Measurements from ENCODE around the gene DHRSX. TPM values are rescaled to one million over a fixed set of nuclear protein-coding genes. Genes with fewer than 3 reads are reported as not detected.

Gene DHRSX
- total and polyA plus RNA-seq, 9 of the 15 experiments (the other 6 are each of a cell fraction or from before 2014, with no cell fraction given) = 0.59 to 11.0 (median 6.2) TPM

- TF ChIP-seq ZSCAN29 (IDR thresholded peaks at IDR 0.05) = no peak
- no peak for TF ChIP-seq ZNF324 (CRISPR knock-in tag; IDR thresholded peaks at IDR 0.05)
- TF ChIP-seq NFYB (IDR thresholded peaks at IDR 0.05; ENCODE audit: extremely low read depth, insufficient read length) = no peak
- 0 out of 2 replicates have a peak, but pooled peaks have one; percentile 40 for TF ChIP-seq ADNP (tag; IDR thresholded peaks at IDR 0.05)
- no peak for TF ChIP-seq PBX2 (CRISPR knock-in tag; IDR thresholded peaks at IDR 0.05; ENCODE audit: low read depth)
- peak; percentile 87 for TF ChIP-seq PBX2 (tag; conservative IDR thresholded peaks at IDR 0.05; ENCODE audit: low read depth)
- peak in 1 of 2 experiments; percentile 19; a peak in 1 of 4 replicates for TF ChIP-seq TRIM24 (IDR thresholded peaks at IDR 0.05)
- TF ChIP-seq KLF16 (IDR thresholded peaks at IDR 0.05) = 0 out of 2 replicates have a peak, but pooled peaks have one; percentile 29
- TF ChIP-seq ZNF766 (CRISPR knock-in tag; conservative IDR thresholded peaks at IDR 0.05) = 0 out of 2 replicates have a peak, but pooled peaks have one; percentile 4
- peak; percentile 43 to 50; a peak in 2 of 4 replicates for TF ChIP-seq KDM1A (IDR thresholded peaks at IDR 0.05)
- TF ChIP-seq, protein P1, sequence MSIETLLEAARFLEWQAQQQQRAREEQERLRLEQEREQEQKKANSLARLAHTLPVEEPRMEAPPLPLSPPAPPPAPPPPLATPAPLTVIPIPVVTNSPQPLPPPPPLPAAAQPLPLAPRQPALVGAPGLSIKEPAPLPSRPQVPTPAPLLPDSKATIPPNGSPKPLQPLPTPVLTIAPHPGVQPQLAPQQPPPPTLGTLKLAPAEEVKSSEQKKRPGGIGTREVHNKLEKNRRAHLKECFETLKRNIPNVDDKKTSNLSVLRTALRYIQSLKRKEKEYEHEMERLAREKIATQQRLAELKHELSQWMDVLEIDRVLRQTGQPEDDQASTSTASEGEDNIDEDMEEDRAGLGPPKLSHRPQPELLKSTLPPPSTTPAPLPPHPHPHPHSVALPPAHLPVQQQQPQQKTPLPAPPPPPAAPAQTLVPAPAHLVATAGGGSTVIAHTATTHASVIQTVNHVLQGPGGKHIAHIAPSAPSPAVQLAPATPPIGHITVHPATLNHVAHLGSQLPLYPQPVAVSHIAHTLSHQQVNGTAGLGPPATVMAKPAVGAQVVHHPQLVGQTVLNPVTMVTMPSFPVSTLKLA (conservative IDR thresholded peaks at IDR 0.05) = peak in 1 of 2 experiments; percentile 30; a peak in 1 of 4 replicates
- peak; percentile 34; the same call in 1 of the 2 replicates for TF ChIP-seq POLR2AphosphoS5 (IDR thresholded peaks at IDR 0.05; ENCODE audit: control insufficient read depth, insufficient read depth, low read depth, low read length)
- TF ChIP-seq RCOR1 (IDR thresholded peaks at IDR 0.05; ENCODE audit: borderline replicate concordance in 1 of 2, low read depth in 2 of 2, low read length in 2 of 2) = peak in 1 of 2 experiments; percentile 76; a peak in 2 of 4 replicates
- TF ChIP-seq MTA2 (IDR thresholded peaks at IDR 0.05; ENCODE audit: low read depth) = peak; percentile 38
- no peak for TF ChIP-seq ZC3H8 (IDR thresholded peaks at IDR 0.05)
- no peak for TF ChIP-seq HNRNPLL (IDR thresholded peaks at IDR 0.05; ENCODE audit: low read depth, low read length, poor library complexity, severe bottlenecking)
- TF ChIP-seq NCOA1 (IDR thresholded peaks at IDR 0.05; ENCODE audit: low read depth) = peak; percentile 43; the same call in 1 of the 2 replicates
- peak; percentile 76 for TF ChIP-seq DPF2 (IDR thresholded peaks at IDR 0.05)
- TF ChIP-seq ZNF584 (CRISPR knock-in tag; IDR thresholded peaks at IDR 0.05; ENCODE audit: low read depth) = no peak
- TF ChIP-seq NR4A1 (CRISPR knock-in tag; IDR thresholded peaks at IDR 0.05) = no peak
- no peak for TF ChIP-seq NR4A1 (tag; IDR thresholded peaks at IDR 0.05)
- peak; percentile 68 for TF ChIP-seq EGR1 (conservative IDR thresholded peaks at IDR 0.05)
- TF ChIP-seq LEF1 (IDR thresholded peaks at IDR 0.05) = peak; percentile 83
- peak; percentile 69; the same call in 1 of the 2 replicates for TF ChIP-seq EP300 (IDR thresholded peaks at IDR 0.05; ENCODE audit: low read length)
- TF ChIP-seq SREBF1 (IDR thresholded peaks at IDR 0.05; ENCODE audit: borderline replicate concordance, low read depth, low read length) = no peak
- peak; percentile 84 for TF ChIP-seq SMARCA4 (IDR thresholded peaks at IDR 0.05)
- TF ChIP-seq STAT5A (IDR thresholded peaks at IDR 0.05; ENCODE audit: borderline replicate concordance, low read length) = 0 out of 2 replicates have a peak, but pooled peaks have one; percentile 38
- TF ChIP-seq CBFA2T2 (conservative IDR thresholded peaks at IDR 0.05) = peak; percentile 64
Measured at GRCh38 chrX:2317527-2318055, 183.2 kb downstream of the DHRSX start (continued).
